GM18517 (cell line): ENCODE data around the gene COL23A1.
"Not testable (repeated sequence)": the region's sequence is repeated elsewhere in the genome, so short reads cannot be mapped to it uniquely, and the experiment has no call there.

Experiments used
- ATAC-seq: cut with Tn5 transposase; IDR thresholded peaks from one replicate; pipeline ENCODE4 v1.9.1; 2021; ENCODE audit warnings: mild to moderate bottlenecking, moderate library complexity; ENCODE audit not compliant: unreplicated experiment

The COL23A1 gene

GRCh38 chr5:178486878-178487512 is 103.2 kb downstream of the COL23A1 start:
- not testable (repeated sequence) for ATAC-seq

- ATAC-seq, result no peak
Observed at GRCh38 chr5:178486239-178486641, 104.0 kb downstream of the COL23A1 start.

GRCh38 chr5:178483620-178484019 is 106.6 kb downstream of the COL23A1 start:
- no peak for ATAC-seq

- ATAC-seq, result no peak
Observed at GRCh38 chr5:178479261-178479660, 110.9 kb downstream of the COL23A1 start.

DNA sequence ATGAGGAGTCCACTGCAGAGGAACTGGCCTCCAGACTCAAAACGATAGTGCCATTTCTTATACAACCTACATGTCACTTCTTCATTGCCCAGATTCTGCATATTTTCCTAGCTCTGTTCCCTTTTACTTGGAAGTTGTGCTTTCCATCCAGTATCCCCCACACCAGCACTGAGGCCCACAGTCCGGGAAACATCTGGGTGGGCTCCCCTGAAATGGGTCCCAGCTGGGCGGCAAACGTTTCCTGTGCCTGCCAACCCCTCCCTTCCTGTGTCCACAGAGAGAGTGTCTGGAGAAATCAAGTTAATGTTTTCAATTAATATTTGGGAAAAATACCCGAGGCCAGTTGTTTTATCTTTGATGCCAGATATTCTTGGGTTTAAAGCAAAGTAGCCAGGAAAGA is 111.8 kb downstream of the COL23A1 start:
- ATAC-seq, result no peak

DNA sequence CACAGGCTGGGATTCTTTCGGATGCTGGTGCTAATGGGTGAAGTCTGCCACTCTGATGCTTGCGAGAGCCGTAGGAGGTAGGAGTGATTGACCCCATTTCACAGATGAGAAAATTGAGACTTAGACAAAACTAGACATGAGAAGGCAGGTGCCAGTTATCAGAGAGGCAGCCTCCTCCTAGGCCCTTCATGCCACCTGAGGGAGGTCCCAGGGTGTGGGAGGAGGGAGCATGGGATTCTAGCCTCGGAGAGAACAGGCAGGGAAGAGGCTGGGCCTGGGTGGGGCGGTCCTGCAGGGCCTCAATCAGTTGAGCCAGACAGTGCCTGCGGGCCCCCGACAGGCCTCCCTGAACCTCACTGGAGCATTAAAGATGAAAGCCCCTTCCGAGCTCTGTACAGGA is 112.4 kb downstream of the COL23A1 start:
- no peak for ATAC-seq

DNA sequence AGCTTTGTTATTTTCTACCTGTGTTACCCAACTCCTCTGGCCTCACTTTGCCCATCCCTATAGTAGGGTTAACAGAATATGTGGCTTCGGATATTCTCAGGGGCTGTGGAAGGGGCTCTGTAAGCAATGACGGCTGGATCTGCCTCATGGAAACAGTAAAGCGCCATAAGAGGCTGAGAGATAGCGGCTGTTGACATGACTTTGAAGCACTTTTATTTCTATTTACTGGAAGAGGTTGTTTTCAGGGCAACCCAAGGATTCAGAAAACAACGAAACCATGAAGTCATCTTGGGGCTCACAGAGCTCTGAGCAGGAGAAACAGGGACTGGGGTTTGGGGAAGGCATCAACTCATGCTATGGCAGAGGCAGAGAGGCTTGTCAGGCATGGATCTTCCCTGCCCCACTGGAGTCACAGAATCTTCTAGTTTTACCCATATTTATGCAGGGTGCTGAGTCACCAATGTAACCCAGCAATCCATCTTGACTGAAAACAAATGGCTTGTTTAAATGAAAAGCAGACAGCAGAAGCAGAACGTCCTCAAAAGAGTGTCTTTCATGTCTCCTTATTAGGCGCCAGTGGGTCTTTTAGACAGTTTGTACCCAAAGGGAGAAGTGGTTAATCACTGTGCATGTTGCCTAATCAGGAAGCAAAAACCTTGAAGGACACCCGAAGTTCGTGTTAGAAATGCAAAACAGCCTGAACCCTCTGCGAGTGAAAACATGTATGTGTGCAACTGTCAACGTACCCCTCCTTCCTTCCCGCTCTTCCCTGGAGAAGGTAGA is 113.0 kb downstream of the COL23A1 start:
- no peak for ATAC-seq

- ATAC-seq, result no peak
Observed at GRCh38 chr5:178476531-178476930, 113.7 kb downstream of the COL23A1 start.

- ATAC-seq, result no peak
Observed at GRCh38 chr5:178475422-178475821, 114.8 kb downstream of the COL23A1 start.

- no peak for ATAC-seq
Observed at GRCh38 chr5:178474562-178475184, 115.5 kb downstream of the COL23A1 start.

GRCh38 chr5:178473854-178474253 is 116.3 kb downstream of the COL23A1 start:
- ATAC-seq, result no peak

DNA sequence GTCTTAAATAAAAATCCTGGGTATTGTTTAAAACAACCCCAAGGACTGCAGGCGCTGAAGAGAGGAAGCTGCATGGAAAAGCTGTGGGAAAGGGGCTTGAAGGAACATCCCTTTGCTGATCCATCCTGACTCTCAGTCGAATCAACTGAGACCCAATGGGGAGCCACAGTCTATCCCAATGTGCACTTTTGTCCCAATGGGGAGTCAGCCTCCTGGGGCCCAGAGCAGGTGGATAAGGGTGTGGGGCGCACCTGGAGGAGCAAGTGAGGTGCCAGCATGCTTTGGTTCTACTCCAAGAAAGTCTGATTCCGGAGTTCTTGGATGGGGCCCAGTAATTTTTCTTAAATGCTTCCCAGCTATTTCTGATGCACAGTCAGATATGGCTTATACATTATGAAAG is 118.1 kb downstream of the COL23A1 start:
- ATAC-seq, result no peak

DNA sequence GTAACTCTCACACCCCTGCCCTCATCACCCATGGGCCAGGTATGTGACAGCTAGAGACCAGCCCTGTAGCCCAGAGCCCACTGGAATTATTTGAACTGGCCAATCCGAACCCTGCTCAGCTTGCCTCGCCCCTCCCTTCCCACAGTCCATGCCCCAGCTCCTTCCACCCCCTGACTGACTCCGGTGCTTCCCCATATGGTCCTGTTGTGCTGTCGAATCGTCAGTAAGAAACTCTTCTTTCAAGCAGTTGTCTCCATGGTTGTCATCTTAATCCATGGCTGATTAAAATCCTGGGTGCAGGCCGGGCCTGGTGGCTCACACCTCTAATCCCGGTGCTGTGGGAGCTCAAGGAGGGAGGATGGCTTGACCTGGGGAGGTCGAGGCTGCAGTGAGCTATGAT is 118.5 kb downstream of the COL23A1 start:
- ATAC-seq, result no peak

GRCh38 chr5:178470760-178471025 is 119.5 kb downstream of the COL23A1 start:
- no peak for ATAC-seq

GRCh38 chr5:178469975-178470759 is 120.0 kb downstream of the COL23A1 start:
- ATAC-seq, result no peak

DNA sequence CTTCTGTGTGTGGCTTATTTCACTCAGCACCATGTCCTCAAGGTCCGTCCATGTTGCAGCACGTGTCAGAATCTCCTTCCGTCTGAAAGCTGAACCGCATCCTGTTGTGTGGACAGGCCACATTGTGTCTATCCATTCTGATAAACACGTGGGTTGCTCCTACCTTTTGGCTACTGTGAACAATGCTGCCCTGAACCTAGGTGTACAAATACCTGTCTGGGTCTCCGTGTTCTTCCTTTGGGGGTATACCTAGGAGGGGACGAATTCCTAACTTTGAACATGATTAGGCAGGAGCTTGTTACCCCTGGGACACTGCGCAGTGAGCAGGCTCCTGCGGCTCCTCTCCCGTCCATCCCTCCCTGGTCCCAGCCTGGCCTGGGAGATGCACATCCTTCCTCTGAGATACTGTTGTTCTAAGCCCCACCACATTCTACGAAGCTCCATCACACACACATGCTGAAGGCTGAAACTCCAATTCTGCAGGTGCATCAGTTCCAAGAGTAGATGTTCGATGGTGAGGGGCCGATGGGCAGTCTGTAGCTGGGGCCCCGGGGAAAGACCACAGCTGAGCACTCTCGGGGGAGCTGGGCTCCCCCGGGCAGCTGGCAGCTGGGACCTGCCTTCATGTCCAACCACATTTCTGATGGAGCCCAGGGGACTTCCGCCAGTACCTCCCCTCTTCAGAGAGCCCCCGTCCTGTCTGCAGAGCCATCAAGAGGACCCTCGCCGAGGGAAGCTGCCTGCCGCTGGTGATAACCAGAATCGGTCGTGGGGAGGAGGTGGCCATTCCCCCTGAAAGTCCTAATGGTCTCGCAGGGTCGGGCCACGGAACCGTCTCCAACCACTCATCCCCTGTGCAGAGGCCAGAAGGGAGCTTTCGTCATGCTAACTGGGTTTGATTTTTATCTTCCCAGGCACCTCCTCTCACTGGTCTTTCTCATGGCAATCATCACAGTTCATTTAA is 120.9 kb downstream of the COL23A1 start:
- no peak for ATAC-seq

DNA sequence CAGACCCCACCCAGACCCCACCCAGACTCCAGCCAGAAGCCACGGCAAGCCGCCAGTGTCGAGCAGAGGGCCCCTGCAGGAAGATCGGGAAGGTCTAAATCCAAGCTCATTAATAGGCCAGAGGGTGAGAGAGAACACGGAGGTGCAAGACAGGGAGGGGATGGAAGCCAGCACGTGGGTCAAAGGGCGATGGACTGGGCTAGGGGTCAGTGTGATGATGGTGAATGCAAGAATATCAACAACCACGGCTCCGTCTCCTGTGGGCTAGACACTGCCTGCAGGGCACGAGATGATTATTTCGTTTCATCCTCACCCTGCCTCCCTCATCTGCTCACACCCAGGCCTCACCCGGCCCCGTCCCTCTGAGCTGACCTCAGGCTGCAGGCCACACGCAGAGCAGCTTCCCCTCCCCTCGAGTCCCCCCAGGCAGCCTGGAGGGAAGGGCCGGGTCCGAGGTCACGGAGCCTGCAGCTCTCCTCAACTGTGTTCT is 122.0 kb downstream of the COL23A1 start:
- ATAC-seq, result no peak

DNA sequence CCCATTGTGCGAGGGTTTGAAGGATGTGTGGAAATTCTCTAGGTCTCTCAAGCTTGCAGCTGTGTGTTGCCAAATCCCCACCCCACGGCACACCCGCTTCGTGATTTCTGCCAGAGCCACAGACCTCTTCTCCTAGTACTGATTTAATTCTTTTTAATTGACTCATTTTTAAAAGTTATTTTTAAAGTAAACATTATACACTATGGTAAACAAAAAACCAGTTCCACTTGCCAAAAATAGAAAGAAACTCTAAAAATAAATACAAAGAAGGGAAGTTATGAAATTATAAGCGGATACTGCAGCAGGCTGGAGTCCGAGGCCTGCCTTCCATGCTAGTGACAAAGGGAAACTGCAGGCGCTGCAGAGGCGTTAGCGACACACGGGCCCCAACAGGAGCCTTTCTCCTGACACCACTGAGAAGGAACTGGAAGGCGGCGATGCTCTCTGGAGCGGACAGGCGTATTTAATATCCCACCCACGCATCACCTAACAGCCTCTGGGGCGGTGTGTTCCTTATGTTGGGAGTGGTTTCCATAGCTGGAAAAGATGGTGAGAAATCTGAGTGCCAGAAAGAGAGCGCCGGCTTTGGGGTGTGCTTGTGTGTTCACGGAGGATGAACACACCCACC is 122.5 kb downstream of the COL23A1 start:
- no peak for ATAC-seq

DNA sequence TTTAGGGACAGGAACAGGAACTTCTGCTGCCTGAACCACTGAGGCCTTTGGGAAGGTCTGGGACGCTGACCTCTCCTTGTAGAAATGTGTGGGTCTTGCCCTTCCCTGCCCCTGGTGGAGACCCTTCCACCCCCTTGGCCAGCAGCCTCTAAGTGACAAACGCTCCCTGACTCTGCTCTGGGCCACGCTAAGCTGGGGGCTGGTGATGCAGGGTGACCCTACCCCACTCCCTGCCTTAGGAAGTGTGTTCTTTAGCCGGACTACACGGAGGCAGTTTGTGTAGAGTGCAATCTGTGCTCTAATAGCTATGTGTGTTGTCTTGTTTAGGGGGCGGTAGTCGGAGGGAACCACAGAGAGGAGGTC is 123.0 kb downstream of the COL23A1 start:
- no peak for ATAC-seq

DNA sequence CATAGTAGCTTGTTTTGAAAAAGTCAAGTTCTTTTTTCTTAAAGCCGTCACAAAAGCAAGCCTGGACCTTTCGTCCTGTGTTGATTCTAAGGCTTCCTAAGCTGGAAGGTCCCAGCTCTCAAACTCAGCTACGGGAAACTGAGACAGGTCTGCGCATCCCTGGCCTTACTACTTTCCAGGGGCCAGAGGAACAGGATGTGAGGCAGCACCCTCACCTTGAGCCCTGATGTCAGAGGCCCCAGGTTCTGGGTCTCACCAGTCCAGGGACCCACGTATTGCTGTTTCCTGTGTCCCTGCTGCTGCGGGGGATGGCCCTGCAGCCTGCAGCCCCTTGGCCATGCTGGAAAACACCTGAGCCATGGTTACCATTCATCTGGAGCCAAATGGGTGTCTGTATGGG is 123.9 kb downstream of the COL23A1 start:
- no peak for ATAC-seq
